Head of caudate nucleus (tissue), 42 donors: Measurements from ENCODE around the gene CSRNP2.
A peak's percentile ranks its signal among the peaks of the same experiment; 100 is the strongest.

Source experiments
- DNase-seq, 42 donors: peaks; one replicate each; pipeline versions ENCODE4 v3.0.0 to v3.0.0-alpha.2; 2020 to 2021; ENCODE audit warnings: mixed read lengths in 7 of 42
- intact Hi-C: fragments of 100-400 bp; cut with DNase I; formaldehyde crosslinking; loops from one replicate; pipeline ENCODE4 v1.15.0; 2022

CSRNP2 gene

GRCh38 chr12:51013441-51013840, 70.0 kb downstream of the CSRNP2 start:
- intact Hi-C loops, result no loop called here
- DNase-seq, result no peak

DNA sequence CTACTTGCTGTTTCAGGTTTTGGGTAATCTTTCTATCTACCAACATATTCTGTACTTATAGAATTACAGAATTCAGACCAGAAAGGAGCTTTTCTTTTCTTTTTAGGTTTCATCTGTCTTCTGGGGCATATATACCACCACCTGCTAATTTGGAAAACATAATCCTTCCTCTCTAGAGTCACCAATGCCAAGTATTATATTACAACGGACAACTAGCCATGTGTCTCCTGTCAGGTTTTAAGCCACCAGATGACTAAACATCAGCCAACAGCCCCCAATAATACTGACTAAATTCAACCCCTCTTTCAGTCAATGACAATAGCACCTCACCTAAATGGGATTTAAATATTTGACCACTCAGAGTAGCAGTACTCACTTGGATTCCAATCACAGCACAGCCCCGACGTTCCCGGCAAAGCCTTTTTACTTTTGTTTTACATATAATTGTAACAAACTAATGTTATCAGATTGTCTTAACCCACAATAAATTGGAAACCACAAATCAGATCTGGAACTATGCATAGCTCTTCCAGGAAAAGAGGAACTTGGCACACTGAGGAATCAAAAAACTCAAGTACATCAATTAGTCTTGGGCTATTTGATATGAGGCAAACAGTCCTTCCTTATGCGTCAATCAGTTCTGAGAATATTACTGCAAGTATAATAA, 70.7 kb downstream of the CSRNP2 start:
- intact Hi-C loops, result no loop called here
- DNase-seq, result no peak

GRCh38 chr12:51011955-51012354, 71.4 kb downstream of the CSRNP2 start:
- DNase-seq, result peak in 1 of 42 donors; percentile 46

More at GRCh38 chr12:51011955-51012354, 71.4 kb downstream of the CSRNP2 start:
- intact Hi-C loops, result no loop called here
